Activated CD4-positive, alpha-beta T cell treated with anti-CD3 and anti-CD28 coated beads for 36 hours (primary cell): ENCODE results near the gene SIGLEC12. TPM values are rescaled to one million over a fixed set of nuclear protein-coding genes. Genes with fewer than 3 reads are reported as not detected.

Source experiments
- ATAC-seq: fragments of 200-7000 bp; cut with Tn5 transposase; one replicate; pipeline ENCODE4 v1.10.0; 2021; ENCODE audit warnings: mild to moderate bottlenecking, moderate library complexity
- CTCF ChIA-PET: fragments of 350-600 bp; sonication (Branson Sonifier 250); formaldehyde crosslinking; loops from one replicate; lab custom pipeline; 2021; ENCODE audit warnings: antibody characterized with exemption; lab: Charles Lee
- POLR2A ChIA-PET: fragments of 350-600 bp; sonication (Branson Sonifier 250); formaldehyde crosslinking; loops from one replicate; lab custom pipeline; 2021; ENCODE audit warnings: antibody characterized with exemption, inconsistent platforms; lab: Charles Lee
- DNase-seq: peaks from one replicate; pipeline ENCODE4 v3.0.0-alpha.2; 2020
- H3K27ac Mint-ChIP-seq: one replicate; pipeline ENCODE4 v1.8.0; 2021; ENCODE audit warnings: mixed read lengths
- H3K27me3 Mint-ChIP-seq: one replicate; pipeline ENCODE4 v1.8.0; 2021; ENCODE audit warnings: mixed read lengths
- H3K36me3 Mint-ChIP-seq: one replicate; pipeline ENCODE4 v1.8.0; 2021; ENCODE audit warnings: low read depth, mixed read lengths
- H3K4me1 Mint-ChIP-seq: one replicate; pipeline ENCODE4 v1.8.0; 2021; ENCODE audit warnings: mixed read lengths
- H3K4me3 Mint-ChIP-seq: one replicate; pipeline ENCODE4 v1.8.0; 2021; ENCODE audit warnings: mild to moderate bottlenecking, moderate library complexity, mixed read lengths
- H3K9me3 Mint-ChIP-seq: one replicate; pipeline ENCODE4 v1.8.0; 2021; ENCODE audit warnings: low read depth, mixed read lengths
- intact Hi-C, 2 experiments: fragments of 100-400 bp; cut with DNase I in 1 of 2; cut with micrococcal nuclease in 1 of 2; formaldehyde crosslinking; loops; one replicate each; pipeline versions ENCODE4 v1.14.2 to v1.15.1; 2022 to 2024; cut with DNase I, micrococcal nuclease
- total RNA-seq, 2 experiments: library from RNA; stranded (reverse); gene quantifications; one replicate each; pipeline ENCODE4 v1.2.3, GENCODE V29; 2021

Gene SIGLEC12
- total RNA-seq, 2 experiments from 2014 or later = 1.2 to 1.9 TPM

DNA sequence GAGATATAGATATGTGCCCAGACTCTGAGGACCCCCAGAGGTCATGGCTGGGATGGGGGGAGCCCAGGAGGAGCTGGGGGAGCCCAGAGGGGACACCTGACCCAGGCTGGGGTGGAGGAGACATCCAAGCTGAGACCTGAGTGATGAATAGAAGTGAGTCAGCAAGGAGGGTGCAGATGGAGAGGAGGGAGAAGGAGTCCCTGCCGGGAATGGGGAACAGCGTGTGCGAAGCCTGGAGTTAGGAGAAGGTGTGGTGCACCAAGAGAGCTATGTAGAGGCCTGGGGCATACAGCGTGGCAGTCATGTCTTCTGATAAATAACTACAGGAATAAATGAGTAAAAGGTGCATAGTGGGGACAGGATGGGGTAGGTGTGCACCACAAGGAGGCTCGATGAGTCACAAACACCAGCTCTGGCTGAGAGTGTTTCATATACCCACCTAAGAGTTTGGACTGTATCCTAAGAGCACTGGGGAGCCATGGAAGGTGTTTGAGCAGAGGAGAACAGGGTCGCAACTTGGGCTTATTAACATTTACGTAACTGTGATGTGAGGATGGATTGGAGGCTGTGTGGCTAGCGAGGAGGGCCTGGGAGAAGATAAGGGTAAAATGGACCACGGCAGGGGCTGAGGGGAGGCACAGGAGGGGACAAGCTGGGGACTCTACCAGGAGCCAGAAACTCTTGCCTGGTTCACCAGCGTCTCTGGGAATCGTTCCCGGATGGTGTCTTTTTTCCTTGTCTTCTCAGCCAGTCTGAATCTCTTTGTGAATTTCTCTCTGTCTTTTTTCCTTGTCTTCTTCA lies 21.9 kb downstream of the SIGLEC12 start:
- intact Hi-C loops = loop anchor here (1.0 to 10.0 kb wide), 4 partner anchors 10 to 1805 kb away; no protein-coding TSS in a partner anchor
- Mint-ChIP-seq H3K27ac (peak overlapping the region; percentile 49), H3K27me3 (peaks cover 19% of the 10 kb centered on the region), H3K4me1 (peaks cover 30% of the 10 kb centered on the region), H3K4me3 (no peak overlapping the region), H3K9me3 (peaks cover 3% of the 10 kb centered on the region), H3K36me3 (no peaks in the 10 kb centered on the region)
- ChIA-PET POLR2A (interaction anchor here (0.6 to 1.1 kb wide), 4 partner anchors 9 to 189 kb away, joined by 3 to 4 read pairs (median 4); no protein-coding TSS in a partner anchor), CTCF (interaction anchor here (0.6 to 1.9 kb wide), 2 partner anchors 177 to 297 kb away, joined by 3 to 4 read pairs; no protein-coding TSS in a partner anchor)
- peak; percentile 59 for DNase-seq
- ATAC-seq = peak; percentile 98

DNA sequence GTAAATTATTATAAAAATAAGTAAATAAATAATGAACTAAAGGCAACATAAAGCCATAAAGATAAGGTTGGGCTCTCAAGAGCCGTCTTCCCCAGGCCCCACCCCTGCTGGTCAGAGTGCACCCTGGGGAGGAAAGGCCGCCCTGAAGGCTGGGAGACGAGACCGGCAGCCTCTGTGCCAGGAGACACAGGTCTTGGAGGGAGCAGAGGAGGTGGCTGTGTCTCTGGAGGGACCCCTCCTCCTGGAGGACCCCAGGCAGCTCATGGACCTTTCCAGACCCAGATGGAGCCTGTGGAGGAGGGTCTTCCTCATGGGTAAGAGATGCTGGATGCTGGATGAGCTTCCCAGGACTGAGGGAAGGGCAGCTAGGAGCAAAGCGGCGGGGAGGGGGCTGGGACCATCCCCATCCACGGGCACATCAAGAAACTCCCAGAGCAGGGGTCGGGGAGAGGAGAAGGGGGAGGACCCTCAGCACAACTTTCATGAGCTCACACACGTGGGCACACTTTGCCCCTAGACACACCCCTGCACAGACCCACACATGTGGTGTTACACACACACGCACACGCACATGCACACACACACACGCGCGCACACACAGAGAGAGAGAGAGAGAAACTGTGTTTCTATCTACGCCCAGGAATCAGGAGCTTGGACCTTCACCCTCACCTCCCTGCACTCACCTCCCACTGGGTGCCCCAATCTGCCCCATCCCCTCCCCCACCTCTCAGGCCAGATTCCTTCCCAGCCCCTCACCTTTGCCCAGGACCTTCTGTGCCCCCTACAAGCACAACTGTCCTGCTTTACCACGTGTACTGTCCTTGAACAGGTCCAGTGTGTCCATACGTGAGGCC lies 23.0 kb downstream of the SIGLEC12 start, which contains the start of gene CEACAM18:
Gene CEACAM18 (plus strand): TSS at position 159 of the 854 bp plus-strand sequence.
- POLR2A ChIA-PET = interaction anchor here (1.1 kb wide), 1 partner anchor 38 kb away, joined by 4 read pairs; no protein-coding TSS in a partner anchor
- intact Hi-C loops = loop anchor here (1.0 to 10.0 kb wide), 2 partner anchors 11 to 296 kb away; no protein-coding TSS in a partner anchor
- Mint-ChIP-seq H3K36me3 (no peaks in the 10 kb centered on the region), H3K27ac (peak within 1 kb of the TSS; percentile 49), H3K4me1 (peaks cover 30% of the 10 kb centered on the region), H3K27me3 (peaks cover 18% of the 10 kb centered on the region), H3K4me3 (no peak within 1 kb of the TSS), H3K9me3 (peaks cover 3% of the 10 kb centered on the region)
- CTCF ChIA-PET = interaction anchor here (0.6 to 1.9 kb wide), 5 partner anchors 35 to 183 kb away, joined by 3 to 4 read pairs (median 4); no protein-coding TSS in a partner anchor
- ATAC-seq = no peak
- DNase-seq = no peak

- peaks cover 3% of the 10 kb centered on the region for H3K9me3 Mint-ChIP-seq
- peaks cover 38% of the 10 kb centered on the region for H3K4me1 Mint-ChIP-seq
- ATAC-seq (no peak), DNase-seq (no peak)
- no peak overlapping the region for H3K4me3 Mint-ChIP-seq
- no peaks in the 10 kb centered on the region for H3K36me3 Mint-ChIP-seq
- no peak overlapping the region for H3K27ac Mint-ChIP-seq
- peaks cover 15% of the 10 kb centered on the region for H3K27me3 Mint-ChIP-seq
- POLR2A ChIA-PET = no interaction called here
- CTCF ChIA-PET = interaction anchor here (1.2 to 1.5 kb wide), 2 partner anchors 38 to 184 kb away, joined by 3 to 4 read pairs; no protein-coding TSS in a partner anchor
- intact Hi-C loops = loop anchor here in 1 of 2 experiments (10.0 kb wide), 1 partner anchor 297 kb away; no protein-coding TSS in a partner anchor
These were observed 24.3 kb downstream of the SIGLEC12 start for GRCh38 chr19:51477344-51477743.

DNA sequence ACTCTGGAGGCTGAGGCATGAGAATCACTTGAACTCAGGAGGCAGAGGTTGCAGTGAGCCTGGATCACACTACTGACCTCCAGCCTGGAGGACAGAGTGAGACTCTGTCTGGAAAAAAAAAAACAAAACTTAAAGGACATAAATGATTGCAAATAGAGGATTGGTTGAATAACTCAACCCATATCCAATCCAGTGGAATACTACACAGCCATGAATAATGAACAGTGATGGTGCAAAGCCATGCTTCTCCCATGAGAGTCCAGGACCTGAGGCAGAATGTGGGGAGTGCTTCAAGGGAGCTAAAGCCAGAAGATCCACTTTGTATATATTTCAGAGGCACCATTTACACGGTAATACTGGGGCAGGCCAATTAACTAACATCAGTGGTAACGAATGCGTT lies 25.4 kb downstream of the SIGLEC12 start:
- Mint-ChIP-seq H3K27ac (no peak overlapping the region), H3K4me1 (peaks cover 44% of the 10 kb centered on the region), H3K9me3 (peaks cover 3% of the 10 kb centered on the region), H3K4me3 (no peak overlapping the region), H3K36me3 (no peaks in the 10 kb centered on the region), H3K27me3 (peaks cover 15% of the 10 kb centered on the region)
- CTCF ChIA-PET = interaction anchor here (0.5 to 6.3 kb wide), 2 partner anchors 39 to 191 kb away, joined by 3 to 101 read pairs; no protein-coding TSS in a partner anchor
- intact Hi-C loops = loop anchor here in 1 of 2 experiments (10.0 kb wide), 1 partner anchor 299 kb away; no protein-coding TSS in a partner anchor
- POLR2A ChIA-PET = no interaction called here
- DNase-seq (no peak), ATAC-seq (no peak)

- DNase-seq (peak; percentile 93), ATAC-seq (peak; percentile 96)
- Mint-ChIP-seq H3K27me3 (peaks cover 6% of the 10 kb centered on the region), H3K27ac (no peak overlapping the region), H3K36me3 (no peaks in the 10 kb centered on the region), H3K4me3 (no peak overlapping the region), H3K4me1 (peaks cover 20% of the 10 kb centered on the region), H3K9me3 (peaks cover 3% of the 10 kb centered on the region)
- ChIA-PET CTCF (interaction anchor here (0.5 to 6.3 kb wide), 42 partner anchors 9 to 1793 kb away, joined by 3 to 101 read pairs (median 5); no protein-coding TSS in a partner anchor), POLR2A (interaction anchor here (0.5 to 0.6 kb wide), 2 partner anchors 16 to 153 kb away, joined by 3 read pairs; no protein-coding TSS in a partner anchor)
- intact Hi-C loops = loop anchor here (1.0 to 10.0 kb wide), 7 partner anchors 42 to 306 kb away; no protein-coding TSS in a partner anchor
These were observed 28.4 kb downstream of the SIGLEC12 start for GRCh38 chr19:51473009-51473707.

GRCh38 chr19:51472607-51473006 lies 29.0 kb downstream of the SIGLEC12 start:
- Mint-ChIP-seq H3K27ac (no peak overlapping the region), H3K4me3 (no peak overlapping the region), H3K27me3 (peaks cover 4% of the 10 kb centered on the region), H3K4me1 (peaks cover 24% of the 10 kb centered on the region), H3K36me3 (no peaks in the 10 kb centered on the region), H3K9me3 (peaks cover 3% of the 10 kb centered on the region)
- ATAC-seq (peak; percentile 39), DNase-seq (no peak)
- intact Hi-C loops = loop anchor here (1.0 to 10.0 kb wide), 7 partner anchors 43 to 306 kb away; no protein-coding TSS in a partner anchor
- ChIA-PET CTCF (interaction anchor here (0.6 to 6.3 kb wide), 30 partner anchors 9 to 1792 kb away, joined by 3 to 101 read pairs (median 6); no protein-coding TSS in a partner anchor), POLR2A (no interaction called here)

- CTCF ChIA-PET = interaction anchor here (0.8 to 6.3 kb wide), 12 partner anchors 9 to 190 kb away, joined by 3 to 101 read pairs (median 4); no protein-coding TSS in a partner anchor
- peaks cover 3% of the 10 kb centered on the region for H3K9me3 Mint-ChIP-seq
- no peak overlapping the region for H3K27ac Mint-ChIP-seq
- intact Hi-C loops = loop anchor here in 1 of 2 experiments (5.0 to 10.0 kb wide), 2 partner anchors 166 to 303 kb away; no protein-coding TSS in a partner anchor
- POLR2A ChIA-PET = no interaction called here
- ATAC-seq = no peak
- no peaks in the 10 kb centered on the region for H3K36me3 Mint-ChIP-seq
- H3K27me3 Mint-ChIP-seq = peaks cover 8% of the 10 kb centered on the region
- H3K4me1 Mint-ChIP-seq = peaks cover 28% of the 10 kb centered on the region
- no peak overlapping the region for H3K4me3 Mint-ChIP-seq
- DNase-seq = no peak
These were observed 30.1 kb downstream of the SIGLEC12 start for GRCh38 chr19:51471527-51471926.

- Mint-ChIP-seq H3K9me3 (no peaks in the 10 kb centered on the region), H3K4me3 (no peak overlapping the region), H3K4me1 (peaks cover 28% of the 10 kb centered on the region), H3K36me3 (no peaks in the 10 kb centered on the region), H3K27ac (no peak overlapping the region), H3K27me3 (peaks cover 11% of the 10 kb centered on the region)
- intact Hi-C loops = loop anchor here in 1 of 2 experiments (5.0 to 10.0 kb wide), 2 partner anchors 166 to 304 kb away; no protein-coding TSS in a partner anchor
- ChIA-PET CTCF (interaction anchor here (0.5 to 6.3 kb wide), 11 partner anchors 8 to 190 kb away, joined by 3 to 101 read pairs (median 4); no protein-coding TSS in a partner anchor), POLR2A (no interaction called here)
- DNase-seq (no peak), ATAC-seq (no peak)
These were observed 30.6 kb downstream of the SIGLEC12 start for GRCh38 chr19:51470966-51471365.

GRCh38 chr19:51469629-51470028 lies 32.0 kb downstream of the SIGLEC12 start:
- CTCF ChIA-PET = interaction anchor here (0.5 to 1.1 kb wide), 2 partner anchors 52 to 476 kb away, joined by 3 read pairs; partner anchors contain the start of gene SIGLEC10
- no peak overlapping the region for H3K27ac Mint-ChIP-seq
- ATAC-seq = no peak

More at GRCh38 chr19:51469629-51470028, 32.0 kb downstream of the SIGLEC12 start:
- H3K9me3 Mint-ChIP-seq = no peaks in the 10 kb centered on the region
- DNase-seq = no peak
- intact Hi-C loops = loop anchor here in 1 of 2 experiments (5.0 to 10.0 kb wide), 2 partner anchors 168 to 305 kb away; no protein-coding TSS in a partner anchor
- no peaks in the 10 kb centered on the region for H3K36me3 Mint-ChIP-seq
- POLR2A ChIA-PET = no interaction called here
- no peak overlapping the region for H3K4me3 Mint-ChIP-seq
- H3K4me1 Mint-ChIP-seq = peaks cover 26% of the 10 kb centered on the region
- H3K27me3 Mint-ChIP-seq = peaks cover 18% of the 10 kb centered on the region
